Putamen (tissue), 1 donor: ENCODE data around the gene DUSP8.
"Not testable (repeated sequence)": the region's sequence is repeated elsewhere in the genome, so short reads cannot be mapped to it uniquely, and the experiment has no call there.

ENCODE experiments used
- DNase-seq: peaks from one replicate; pipeline ENCODE4 v3.0.0-alpha.2; 2016; ENCODE audit warnings: low spot score

Gene DUSP8

DNA sequence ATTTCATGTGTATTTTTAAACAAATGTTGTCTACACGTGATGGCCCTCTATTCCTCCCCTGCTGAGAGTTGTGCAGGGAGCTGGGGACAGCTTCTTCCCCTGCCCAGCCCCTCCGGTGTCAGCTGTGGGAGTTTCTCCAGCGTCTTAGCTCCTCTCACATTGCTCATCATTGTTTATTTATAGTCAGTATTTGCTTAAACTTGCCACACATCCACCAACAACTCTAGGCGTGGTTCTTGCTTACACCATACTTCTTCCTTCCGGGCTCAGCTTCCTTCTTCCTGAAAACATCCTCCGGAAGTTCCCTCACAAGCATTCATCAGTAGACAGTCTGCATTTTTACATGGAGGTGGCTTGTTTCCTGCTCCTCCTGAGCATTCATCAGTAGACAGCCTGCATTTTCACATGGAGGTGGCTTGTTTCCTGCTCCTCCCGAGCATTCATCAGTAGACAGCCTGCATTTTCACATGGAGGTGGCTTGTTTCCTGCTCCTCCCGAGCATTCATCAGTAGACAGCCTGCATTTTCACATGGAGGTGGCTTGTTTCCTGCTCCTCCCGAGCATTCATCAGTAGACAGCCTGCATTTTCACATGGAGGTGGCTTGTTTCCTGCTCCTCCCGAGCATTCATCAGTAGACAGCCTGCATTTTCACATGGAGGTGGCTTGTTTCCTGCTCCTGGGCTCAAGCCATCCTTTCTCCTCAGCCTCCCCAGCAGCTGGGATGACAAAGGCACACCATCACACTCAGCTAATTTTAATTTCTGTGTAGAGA is 17.3 kb upstream of the DUSP8 start:
- not testable (repeated sequence) for DNase-seq

DNA sequence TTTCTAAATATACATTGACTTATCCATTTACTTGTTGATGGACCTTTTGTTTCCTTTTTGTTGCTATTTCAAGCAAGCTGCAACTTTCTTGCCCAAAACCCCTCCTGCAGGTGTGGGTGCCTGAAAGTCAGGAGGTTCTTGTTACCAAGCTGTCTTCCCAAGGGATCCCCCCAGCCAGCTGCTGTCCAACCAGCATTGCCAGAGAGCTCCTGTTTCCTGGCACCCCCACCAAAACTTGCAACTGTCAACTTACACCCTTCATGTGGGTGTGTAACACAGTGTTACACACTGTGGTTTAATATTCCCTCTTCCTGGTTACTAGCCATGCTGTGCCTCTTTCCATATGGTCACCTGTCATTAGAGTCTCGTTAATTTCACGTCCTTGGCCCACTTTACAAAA is 14.6 kb upstream of the DUSP8 start:
- DNase-seq = no peak

DNA sequence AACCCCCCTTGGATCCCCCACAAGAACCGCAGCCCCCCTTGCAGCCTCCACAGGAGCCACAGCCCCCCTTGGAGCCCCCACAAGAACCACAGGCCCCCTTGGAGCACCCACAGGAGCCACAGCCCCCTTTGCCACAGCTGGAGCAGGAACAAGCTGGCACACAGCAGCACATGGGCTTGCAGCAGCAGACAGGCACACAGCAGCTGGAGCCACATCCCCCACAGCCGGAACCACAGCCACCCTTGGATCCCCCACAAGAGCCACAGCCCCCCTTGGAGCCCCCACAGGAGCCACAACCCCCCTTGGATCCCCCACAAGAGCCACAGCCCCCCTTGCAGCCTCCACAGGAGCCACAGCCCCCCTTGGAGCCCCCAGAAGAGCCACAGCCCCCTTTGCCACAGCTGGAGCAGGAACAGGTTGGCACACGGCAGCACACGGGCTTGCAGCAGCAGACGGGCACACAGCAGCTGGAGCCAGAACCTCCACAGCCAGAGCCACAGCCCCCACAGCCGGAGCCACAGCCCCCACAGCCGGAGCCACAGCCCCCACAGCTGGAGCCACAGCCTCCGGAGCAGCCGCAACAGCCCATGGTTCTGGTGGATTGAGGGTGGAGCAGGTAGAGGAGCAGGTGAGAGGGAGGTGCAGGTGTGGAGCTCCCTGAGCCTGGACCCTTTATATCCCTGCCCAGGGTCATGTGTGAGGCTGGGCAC is 12.7 kb upstream of the DUSP8 start, which contains the start of gene KRTAP5-1:
Gene KRTAP5-1 (minus strand): TSS at position 623 of the 710 bp plus-strand sequence. CDS start 34 bp downstream, at position 589.
- not testable (repeated sequence) for DNase-seq

DNA sequence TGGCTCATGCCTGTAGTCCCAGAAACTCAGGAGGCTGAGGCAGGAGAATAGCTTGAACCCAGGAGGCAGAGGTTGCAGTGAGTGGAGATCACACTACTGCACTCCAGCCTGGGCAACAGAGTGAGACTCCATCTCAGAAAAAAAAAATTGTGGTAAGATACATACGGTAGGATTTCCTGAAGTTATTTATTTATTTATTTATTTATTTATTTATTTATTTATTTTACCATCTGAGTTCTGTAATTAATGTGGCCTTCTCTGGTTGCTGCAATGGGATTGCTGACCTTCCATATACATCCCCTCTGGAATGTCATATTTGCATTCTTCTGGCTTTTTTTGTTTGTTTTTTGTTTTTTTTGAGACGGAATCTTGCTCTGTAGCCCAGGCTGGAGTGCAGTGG is 10.8 kb upstream of the DUSP8 start:
- not testable (repeated sequence) for DNase-seq

DNA sequence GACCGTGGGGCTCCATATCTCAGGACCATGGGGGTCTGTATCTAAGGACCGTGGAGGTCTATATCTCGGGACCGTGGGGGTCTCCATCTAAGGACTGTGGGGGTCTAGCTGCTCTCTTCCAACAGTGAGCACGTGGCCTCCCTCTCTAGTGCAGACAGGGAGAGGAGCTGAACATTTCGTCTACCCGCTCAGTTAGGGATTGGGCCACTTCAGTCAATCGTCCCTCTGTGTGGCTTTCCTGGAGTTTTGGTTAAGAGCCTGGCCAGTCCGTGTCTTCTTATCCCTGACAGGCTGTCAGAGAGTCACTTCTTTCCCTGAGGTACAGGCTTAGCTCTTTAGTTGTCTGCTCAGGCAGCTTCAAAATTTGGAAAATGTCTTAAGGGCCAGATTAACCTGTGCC is 9.9 kb upstream of the DUSP8 start:
- no peak for DNase-seq

DNA sequence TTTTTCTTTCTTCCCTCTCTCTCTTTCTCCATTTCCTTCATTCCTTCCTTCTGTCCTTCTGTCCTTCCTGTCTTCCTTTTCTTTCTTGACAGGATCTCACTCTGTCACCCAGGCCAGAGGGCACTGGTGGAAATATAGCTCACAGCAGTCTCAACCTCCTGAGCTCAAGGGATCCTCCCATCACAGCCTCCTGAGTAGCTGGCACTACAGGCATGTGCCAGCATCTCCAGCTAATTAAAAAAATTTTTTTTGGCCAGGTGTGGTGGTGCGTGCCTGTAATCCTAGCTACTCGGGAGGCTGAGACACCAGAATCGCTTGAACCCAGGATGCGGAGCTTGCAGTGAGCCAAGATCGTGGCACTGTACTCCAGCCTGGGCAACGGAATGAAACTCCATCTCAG is 4.8 kb upstream of the DUSP8 start:
- no peak for DNase-seq

DNA sequence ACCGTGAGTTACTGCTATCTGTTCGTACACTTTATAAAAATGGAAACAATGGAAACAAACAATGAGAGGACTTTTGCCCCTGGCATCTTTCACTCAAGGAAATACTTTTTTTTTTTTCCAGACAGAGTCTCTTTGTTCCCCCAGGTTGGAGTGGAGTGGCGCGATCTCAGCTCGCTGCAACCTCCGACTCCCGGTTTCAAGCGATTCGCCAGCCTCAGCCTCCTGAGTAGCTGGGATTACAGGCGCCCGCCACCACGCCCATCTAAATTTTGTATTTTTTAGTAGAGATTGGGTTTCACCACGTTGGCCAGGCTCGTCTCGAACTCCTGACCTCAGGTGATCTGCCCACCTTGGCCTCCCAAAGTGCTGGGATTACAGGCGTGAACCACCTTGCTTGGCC is 3.7 kb upstream of the DUSP8 start:
- DNase-seq = not testable (repeated sequence)

DNA sequence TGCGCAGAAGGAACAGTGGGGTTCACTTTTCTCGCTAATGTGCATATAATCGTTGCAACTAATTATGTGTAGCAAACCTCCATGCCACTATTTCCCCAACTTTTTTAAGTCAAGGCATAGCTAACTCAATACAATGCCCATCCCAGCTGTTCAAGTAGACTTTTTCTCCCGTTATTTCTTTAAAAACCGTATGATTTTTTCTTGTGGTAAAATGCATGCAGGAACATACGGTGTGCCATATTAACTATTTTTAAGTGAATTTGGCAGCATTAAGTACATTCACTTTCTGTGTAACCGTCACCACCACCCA is 2.8 kb upstream of the DUSP8 start:
- DNase-seq = no peak

DNA sequence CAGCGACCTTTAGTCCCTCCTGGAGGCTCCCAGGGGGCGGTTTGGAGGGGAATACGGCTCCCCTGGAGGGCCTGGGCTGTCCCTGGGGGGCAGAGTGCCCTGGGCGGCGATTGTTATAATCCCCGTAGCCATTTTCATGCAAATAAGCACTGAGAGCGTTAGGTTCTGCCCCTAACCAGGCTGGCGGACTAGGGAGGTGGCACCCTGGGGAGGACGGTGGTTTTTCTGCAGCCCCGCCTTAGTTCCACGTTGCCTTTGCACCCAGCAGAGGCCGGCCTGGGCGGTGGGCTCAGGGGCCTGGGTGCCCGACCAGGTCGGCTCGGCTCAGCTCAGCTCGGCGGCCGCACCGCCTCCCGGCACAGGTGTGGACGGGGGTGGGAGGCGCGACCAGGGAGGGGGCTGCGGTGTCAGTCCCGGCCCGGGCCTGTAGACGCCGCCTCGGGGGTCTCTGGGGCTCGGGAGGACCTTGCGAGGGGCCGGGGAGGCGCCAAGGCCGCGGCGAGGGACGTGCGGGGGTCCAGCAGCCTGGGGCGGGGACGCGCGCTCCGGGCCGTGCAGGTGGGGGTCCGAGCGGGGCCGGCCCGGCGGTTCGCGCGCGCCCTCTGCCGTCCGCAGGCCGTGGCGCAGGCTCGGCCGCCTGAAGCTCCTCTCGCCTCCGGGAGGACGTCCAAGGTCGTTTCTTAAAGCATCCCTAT is 2.3 kb upstream of the DUSP8 start:
- no peak for DNase-seq

DNA sequence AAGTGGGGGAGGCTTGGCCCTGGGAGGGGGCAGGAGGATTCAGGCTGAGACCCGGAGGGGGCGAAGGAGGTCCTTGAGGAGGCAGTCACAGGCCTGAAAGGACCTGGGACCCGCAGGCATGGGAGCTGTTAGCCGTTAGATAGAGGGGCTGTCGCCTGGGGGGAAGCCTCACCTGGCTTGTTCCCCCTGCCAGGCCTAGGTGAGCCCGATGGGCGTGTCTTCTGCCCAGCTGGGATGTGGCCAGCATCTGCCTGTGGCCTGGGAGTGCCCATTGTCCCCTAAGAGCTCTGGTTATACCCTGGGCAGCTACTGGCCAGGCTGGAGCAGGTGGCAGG is 1.8 kb upstream of the DUSP8 start:
- no peak for DNase-seq

DNA sequence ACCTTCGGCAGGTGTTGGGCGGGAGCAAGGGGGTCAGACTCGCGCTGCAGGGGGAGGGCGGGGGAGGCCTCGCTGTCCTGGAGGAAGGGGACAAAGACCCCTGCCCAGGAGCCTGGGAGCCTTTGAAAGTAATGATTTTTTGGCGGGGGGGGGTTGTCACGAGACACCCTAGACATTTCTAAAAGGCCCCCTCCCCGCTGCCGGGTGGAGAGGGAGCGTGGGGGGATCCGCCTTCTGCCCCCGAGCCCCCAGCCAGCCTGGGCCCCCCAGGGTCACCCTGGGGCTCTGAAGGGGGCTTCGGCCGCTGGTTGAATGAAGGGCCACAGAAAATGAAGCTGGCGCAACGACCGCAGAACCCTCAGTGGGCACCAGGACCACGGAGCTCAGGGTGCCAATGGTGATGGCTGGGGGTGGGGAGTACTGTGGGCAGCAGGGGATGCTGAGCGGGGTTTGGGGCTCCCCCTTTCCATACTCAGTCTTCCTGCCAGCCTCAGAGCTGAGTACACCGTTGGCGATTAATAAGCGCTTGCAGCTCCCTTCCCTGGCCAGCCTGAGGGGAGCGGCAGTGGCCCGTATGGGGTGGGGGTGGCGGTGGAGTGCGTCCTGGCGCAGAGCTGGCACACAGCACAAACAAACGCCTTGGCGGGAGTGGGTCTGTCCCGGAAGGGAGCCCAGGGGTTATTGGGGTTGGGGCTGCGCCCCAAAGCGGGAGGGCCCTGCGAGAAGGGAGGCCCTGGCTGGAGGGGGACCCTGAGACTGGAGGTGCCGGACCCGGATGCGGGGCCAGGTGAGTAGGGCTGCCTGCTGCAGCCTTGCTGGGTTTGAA is 1.2 kb upstream of the DUSP8 start:
- DNase-seq = no peak

DNA sequence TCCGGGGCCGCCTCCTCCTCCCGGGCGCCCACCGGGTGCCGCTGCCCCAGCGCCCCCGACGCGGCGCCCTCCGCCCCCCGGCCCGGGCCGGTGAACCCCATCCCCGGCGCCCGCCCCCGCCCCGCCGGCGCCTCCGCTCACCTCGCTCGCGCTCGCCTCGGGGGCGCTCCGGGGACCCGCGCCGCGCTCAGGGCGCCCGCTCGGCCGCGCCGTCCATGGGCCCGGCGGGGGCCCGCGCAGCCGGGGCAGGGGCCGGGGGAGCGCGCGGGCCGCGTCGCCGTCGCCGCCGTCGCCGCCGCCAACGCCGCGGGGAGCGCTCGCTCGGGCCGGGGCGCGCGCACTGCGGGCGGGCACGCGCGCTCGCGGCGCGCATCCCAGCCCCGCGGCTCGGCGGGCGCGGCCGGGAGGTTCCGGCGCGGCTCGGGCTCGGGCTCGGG is 293 bp downstream of the DUSP8 start:
- no peak for DNase-seq

DNA sequence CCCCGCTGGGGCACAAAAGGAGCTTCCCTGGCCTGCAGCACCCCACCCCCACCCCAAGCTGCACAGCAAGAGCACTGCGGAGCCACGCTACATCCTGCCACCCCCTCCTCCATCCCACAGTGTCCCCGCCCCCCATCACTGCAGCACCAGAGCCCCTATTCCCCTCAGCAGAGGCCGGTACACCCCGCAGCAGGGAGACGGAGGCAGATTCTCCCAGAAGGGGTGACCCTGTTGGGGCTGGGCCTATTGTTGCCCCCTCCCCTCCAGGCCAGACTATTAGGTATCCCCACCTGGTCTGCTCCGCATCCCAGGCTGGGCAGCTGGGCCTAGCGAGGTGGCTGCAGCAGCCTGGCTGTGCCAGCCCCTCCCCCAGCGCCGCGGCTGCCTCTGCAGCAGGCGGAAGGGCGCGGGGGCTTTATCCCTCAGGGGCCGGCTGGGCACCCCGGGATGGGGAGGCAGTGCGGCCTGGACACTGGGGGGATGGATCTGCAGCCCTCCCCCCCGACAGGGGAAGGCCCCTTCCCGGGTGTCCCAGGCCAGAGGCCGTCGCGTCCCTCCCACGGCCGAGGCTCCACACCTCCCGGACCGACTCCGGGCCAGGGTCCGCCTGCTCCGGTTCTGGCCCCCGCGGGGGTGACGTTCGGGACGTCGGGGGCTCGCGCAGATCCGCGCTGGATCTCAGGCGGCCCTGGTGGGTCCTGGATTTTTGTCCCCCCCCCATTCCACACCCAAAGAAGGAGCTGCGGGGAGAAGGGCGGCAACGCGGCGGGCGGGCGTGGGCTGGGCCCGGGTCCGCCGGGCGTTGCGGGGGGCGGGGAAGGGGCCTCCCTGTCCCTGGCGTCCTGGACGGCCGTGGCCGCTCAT is 943 bp downstream of the DUSP8 start:
- DNase-seq = no peak

DNA sequence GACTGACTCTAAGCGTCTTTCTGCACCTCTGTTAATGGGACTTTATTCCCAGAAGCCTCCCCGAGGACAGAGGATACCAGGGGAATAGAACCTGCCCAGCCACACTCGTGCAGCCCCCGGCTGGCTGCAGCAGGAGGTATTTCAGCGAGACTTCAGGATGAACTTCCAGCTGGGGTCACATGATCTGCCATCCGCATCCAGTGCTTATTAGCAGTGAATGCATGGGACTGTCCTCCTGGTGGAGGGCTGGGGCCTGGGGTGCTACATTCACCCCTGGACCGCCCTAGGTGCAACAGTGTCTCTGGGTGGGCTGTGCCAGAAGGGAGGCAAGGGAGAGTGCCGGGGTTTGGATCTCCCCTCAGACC is 1.6 kb downstream of the DUSP8 start:
- no peak for DNase-seq

DNA sequence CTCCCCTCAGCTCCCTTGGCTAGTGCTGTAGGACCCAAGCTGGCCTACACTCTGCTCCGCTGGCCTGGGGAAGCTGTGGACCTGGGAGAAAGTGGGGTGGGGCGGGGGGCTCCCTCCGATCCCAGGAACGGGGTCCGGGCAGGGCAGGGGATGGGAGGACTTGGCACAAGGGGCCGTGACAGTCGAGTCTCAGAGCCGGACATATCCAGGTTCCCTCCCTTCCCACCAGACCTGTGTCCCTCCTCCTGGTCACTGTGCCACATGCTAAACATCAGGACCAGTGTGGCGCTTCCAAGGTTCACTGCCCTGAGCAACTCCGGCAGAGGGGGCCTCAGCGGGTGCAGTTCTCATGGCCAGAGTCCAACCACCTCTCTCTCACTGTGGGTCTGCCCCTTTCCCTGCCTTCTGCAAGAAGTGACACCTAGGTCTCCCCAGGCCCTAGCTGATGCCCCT is 2.0 kb downstream of the DUSP8 start:
- no peak for DNase-seq

DNA sequence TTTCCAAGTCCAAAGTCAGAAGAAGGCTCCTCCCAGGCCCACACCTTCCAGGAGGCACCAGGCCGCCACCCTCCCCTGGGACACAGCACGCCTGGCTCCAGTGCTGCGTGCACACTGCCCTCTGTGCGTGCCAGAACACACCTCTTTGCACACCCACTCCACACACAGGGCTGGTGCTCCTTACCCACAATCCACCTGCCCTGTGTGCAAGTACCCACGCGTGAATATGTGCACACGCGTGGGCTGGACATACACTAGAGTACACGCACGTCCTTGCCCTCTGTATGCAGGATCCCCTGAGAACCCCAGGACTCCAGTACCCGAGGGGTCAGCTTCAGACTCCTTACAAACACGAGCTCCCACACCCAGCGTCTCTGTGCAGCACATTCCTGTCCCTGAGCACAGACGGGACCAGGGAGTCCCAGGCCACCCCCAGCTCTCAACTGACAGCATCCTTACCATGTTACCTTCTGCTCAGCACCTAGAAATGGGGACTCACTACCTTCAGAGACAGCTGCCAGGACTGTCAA is 2.8 kb downstream of the DUSP8 start:
- DNase-seq = no peak

DNA sequence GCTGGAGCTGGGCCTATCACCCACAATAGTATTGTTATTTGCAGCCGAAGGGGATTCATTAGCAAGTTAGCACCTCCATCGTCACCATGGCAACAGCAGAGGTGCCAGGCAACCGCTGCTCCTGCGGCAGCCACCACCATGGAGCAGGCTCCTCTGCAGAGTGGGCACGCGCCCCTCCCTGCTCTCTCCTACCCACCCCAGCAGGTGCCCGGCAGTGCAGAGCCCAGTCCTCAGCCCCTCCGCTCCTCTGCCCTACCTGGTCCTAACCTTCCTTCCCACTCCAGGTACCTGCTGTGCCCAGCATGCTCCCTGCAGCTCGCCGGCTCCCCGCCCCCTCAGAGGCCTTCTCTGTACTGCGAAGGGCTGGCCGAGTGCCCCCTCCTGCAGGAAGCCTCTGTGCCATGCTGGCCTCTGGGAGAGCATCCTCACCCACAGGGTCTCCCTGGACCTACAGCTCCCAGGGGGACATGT is 3.6 kb downstream of the DUSP8 start:
- no peak for DNase-seq

DNA sequence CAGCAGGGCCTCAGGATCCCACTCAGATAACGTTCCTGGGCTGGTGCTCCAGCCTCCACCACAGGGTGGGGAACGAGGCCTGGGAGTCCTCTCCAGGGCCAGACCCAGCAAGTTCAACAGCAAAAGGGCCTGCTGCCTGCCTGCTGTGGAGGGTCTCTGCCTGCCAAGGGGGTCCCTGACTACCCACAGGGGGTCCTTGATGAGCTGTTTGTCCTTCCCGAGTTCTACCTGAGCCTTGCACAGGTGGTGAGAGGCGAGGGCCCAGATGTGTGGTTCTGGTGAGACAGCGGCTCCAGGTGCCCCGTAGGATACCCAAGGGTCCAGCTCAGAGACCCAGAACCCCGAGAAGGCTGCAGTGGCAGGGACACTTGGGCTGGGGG is 4.4 kb downstream of the DUSP8 start:
- DNase-seq = no peak

DNA sequence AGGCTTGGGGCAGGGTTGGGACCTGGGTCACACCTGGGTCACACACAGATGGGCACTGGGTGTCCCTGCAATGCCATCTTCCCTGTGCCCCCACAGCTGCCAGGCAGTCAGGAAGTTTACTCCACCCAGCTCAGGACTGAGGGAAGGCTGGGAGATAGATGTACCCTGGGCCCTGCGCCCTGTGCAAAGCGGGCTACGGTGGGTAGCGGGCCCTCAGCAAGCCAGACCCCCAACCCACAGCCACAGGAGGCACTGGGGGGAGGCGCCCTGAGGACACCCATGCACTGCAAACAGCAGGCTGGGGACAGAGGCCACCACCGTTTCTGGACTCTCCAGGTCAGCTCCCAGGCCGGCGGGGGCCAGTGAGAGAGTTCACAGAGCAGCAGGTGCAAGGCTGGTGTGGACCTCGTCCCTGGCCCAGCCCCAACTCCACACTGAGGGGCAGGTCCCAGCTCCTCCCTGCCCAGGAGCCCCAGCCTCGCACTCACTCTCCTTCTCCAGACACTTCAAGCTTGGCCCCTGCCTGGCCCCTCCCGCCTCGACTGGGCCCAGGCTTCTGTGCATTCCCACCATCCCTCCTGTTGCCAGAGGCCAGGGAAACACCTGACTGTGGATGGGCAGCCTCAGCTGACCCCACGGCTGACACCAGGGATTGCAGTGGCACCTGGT is 4.9 kb downstream of the DUSP8 start:
- DNase-seq = no peak

DNA sequence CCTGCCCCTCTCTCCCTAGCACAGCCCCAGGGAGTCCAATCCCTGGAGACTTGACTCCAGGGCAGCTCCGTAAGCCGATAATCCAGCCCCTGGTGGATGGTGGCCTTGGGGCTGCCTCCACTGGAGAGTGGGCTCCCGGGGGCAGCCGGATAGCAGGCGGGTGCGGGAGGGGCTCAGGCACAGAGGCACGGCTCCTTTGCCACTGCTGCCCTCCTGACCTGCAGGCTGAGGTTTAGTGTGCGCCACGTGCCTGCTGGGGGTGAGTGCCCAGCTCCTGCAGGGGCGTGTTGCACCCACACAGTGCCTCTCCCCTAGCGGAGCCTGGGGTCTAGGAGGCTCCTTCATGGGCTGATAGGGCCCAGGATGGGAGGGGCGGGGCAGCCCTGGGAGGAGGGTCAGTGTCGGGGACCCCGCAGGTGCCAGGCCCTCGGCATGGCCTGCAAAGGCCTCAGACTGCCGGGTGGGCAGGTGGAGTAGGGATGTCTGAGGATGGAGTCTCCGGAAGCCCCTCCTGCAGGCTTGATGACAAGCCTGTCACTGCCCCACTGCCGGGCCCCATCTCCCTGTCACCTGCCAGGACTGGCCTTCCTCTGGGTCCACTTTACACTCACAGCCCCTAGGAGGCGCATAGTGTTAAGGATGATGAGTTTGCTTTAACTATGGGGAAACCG is 5.6 kb downstream of the DUSP8 start:
- DNase-seq = no peak
